Measurements from ENCODE around the gene DIS3L2. TPM values are rescaled to one million over a fixed set of nuclear protein-coding genes. Genes with fewer than 3 reads are reported as not detected.

The DIS3L2 gene
- total RNA-seq, 1 donor from 2014 or later, result 42.1 TPM

DNA sequence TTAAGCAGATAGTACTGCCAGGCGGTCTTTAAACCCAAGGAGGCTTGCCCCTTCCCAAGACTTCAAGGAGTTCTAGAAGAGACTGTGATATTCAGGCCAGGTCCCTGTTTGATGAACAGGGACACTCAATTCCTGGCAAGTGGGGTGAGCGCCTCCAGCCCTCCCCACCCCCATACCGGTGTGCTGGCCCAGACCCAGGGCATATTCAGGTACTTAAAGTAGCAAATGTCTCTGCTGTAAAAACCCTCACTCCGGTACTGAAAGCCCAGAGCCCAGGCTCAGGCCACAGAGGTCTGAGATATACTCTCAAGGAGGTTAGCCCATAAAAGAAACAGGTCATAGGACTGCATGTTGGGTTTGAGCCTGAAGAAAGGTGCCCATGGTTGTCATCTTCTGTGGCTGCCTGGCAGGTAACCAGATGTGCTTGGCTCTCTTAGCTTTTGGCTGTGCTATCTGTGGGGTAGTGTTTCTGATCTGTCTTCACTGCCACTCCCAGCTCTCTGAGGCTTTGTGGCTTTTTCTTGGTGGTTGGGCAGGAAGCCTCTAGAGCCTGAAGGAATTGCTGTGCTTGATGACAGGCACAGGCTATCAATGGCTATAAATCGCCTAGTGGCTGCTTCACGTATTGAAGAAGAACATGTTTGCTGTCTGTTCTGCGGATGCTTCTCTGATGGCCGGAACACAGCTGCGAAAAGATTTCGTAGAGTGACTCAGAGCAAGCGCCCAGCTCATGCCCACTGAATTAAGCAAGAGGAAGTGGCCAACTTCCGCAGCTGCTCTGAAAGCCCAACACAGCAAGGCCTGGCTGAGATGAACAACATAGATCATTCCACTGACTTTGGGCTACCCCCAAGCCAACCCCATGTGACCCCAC lies 353.8 kb downstream of the DIS3L2 start:
- no peak for TF ChIP-seq CTCF (IDR thresholded peaks at IDR 0.05; ENCODE audit: partially characterized antibody, unreplicated experiment)
- no peak for DNase-seq
- H3K27me3 Mint-ChIP-seq (ENCODE audit: unreplicated experiment), result peaks cover 1% of the 10 kb centered on the region
- no peak overlapping the region for H3K27ac Mint-ChIP-seq (ENCODE audit: unreplicated experiment)
- H3K36me3 Mint-ChIP-seq (ENCODE audit: unreplicated experiment), result peaks cover 26% of the 10 kb centered on the region
- H3K4me1 Mint-ChIP-seq (ENCODE audit: low read depth, unreplicated experiment), result peaks cover 1% of the 10 kb centered on the region
- peaks cover 14% of the 10 kb centered on the region for H3K9me3 Mint-ChIP-seq (ENCODE audit: unreplicated experiment)
- H3K4me3 Mint-ChIP-seq (ENCODE audit: unreplicated experiment), result no peak overlapping the region

- peaks cover 1% of the 10 kb centered on the region for H3K4me1 Mint-ChIP-seq (ENCODE audit: low read depth, unreplicated experiment)
- DNase-seq, result no peak
- H3K9me3 Mint-ChIP-seq (ENCODE audit: unreplicated experiment), result peaks cover 16% of the 10 kb centered on the region
- no peak overlapping the region for H3K27ac Mint-ChIP-seq (ENCODE audit: unreplicated experiment)
- TF ChIP-seq CTCF (IDR thresholded peaks at IDR 0.05; ENCODE audit: partially characterized antibody, unreplicated experiment), result no peak
- peaks cover 1% of the 10 kb centered on the region for H3K27me3 Mint-ChIP-seq (ENCODE audit: unreplicated experiment)
- H3K4me3 Mint-ChIP-seq (ENCODE audit: unreplicated experiment), result no peak overlapping the region
- H3K36me3 Mint-ChIP-seq (ENCODE audit: unreplicated experiment), result peaks cover 26% of the 10 kb centered on the region
These were observed 354.4 kb downstream of the DIS3L2 start for GRCh38 chr2:232315923-232316299.

DNA sequence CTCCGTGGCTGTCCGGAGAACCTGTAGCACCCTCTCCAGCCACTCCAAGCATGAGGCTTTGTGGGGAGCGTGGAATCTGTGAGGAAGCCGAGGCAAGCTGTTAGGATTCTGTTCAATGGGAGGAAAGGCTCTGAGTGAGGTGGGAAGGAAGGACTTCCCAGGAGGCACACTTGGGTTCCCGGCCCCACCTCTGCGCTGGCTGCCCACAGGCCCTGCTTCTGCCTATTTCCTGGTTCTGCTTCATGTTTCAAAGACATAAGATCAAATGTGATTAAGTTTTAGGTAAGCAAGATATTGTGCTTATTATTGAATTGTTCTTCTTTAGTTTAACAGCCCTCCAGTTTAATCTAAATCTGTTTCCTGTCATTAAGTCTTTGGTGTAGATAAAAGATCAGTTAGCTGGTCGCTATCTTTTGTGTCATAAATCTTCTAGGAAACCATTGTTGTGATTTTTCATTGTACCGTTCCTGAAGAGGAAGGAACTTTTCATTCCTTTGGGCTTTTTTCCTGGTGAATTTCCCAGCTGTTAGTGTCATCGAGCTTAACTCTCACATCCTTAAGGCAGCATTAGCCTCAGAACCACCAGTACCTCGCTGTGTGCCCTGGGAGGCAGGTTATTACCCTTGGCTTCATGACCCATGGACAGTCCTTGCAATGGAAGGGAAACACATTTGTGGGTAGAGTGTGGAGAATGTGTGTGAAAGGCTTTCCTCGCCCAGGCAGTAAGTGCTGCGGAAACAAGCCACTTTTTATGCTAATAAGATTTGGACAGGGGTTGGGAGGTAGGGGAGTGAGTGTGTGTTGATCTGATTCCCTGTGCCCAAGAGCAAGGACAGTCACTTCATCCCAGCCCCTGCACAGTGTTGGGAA lies 355.2 kb downstream of the DIS3L2 start:
- Mint-ChIP-seq H3K27ac (ENCODE audit: unreplicated experiment) (no peak overlapping the region), H3K9me3 (ENCODE audit: unreplicated experiment) (peaks cover 16% of the 10 kb centered on the region), H3K4me1 (ENCODE audit: low read depth, unreplicated experiment) (peaks cover 1% of the 10 kb centered on the region), H3K4me3 (ENCODE audit: unreplicated experiment) (no peak overlapping the region), H3K36me3 (ENCODE audit: unreplicated experiment) (peaks cover 24% of the 10 kb centered on the region), H3K27me3 (ENCODE audit: unreplicated experiment) (peaks cover 1% of the 10 kb centered on the region)
- TF ChIP-seq CTCF (IDR thresholded peaks at IDR 0.05; ENCODE audit: partially characterized antibody, unreplicated experiment), result no peak
- no peak for DNase-seq

DNA sequence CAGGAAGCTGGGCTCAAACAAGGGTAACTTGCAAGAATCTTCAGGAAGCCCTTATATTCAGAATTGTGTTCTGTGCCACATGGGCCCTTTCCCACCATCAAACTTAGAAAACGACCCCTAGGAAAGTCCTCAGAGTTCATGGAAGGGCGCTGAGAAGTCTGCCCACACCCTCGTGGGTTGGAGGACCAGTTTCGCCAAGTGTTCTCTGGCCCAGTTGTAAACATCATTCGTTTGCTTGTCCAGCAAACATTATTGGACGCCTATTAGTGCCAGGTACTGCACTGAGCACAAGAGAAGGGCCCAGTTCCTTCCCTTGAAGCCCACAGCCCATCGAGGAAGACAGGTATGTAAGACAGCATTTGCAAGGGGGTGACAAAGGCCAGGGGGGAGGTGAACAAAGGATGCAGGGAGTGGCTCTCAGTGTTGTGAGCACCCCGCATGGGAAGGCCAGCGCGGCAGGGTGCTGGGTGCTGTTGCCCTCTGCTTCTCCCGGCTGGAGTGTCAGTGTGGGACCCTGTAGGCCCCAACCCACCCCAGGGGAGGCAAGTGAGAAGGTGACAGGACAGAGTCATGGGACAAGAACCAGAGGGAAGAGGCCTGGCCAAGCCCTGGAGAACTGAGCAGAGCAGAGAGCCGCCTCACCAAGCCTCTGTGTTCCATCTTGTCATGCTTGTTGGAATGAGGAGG lies 356.8 kb downstream of the DIS3L2 start:
- Mint-ChIP-seq H3K36me3 (ENCODE audit: unreplicated experiment) (peaks cover 11% of the 10 kb centered on the region), H3K4me3 (ENCODE audit: unreplicated experiment) (no peak overlapping the region), H3K27ac (ENCODE audit: unreplicated experiment) (no peak overlapping the region), H3K27me3 (ENCODE audit: unreplicated experiment) (peaks cover 1% of the 10 kb centered on the region), H3K9me3 (ENCODE audit: unreplicated experiment) (peaks cover 14% of the 10 kb centered on the region), H3K4me1 (ENCODE audit: low read depth, unreplicated experiment) (peaks cover 1% of the 10 kb centered on the region)
- no peak for DNase-seq
- no peak for TF ChIP-seq CTCF (IDR thresholded peaks at IDR 0.05; ENCODE audit: partially characterized antibody, unreplicated experiment)
